Activated CD8-positive, alpha-beta memory T cell treated with anti-CD3 and anti-CD28 coated beads, Interleukin-2, amount 50 U/mL, for 24 hours (primary cell): ENCODE results near the gene PLA2G4D.

Source experiments
- DNase-seq: peaks from one replicate; pipeline ENCODE4 v3.0.0-alpha.2; 2020; ENCODE audit errors: extremely low read depth

Gene PLA2G4D

GRCh38 chr15:42094512-42094963, at the start of gene PLA2G4D:
TSS of gene PLA2G4D (minus strand) at chr15:42094562. CDS start at chr15:42094459, 103 bp downstream.
- no peak for DNase-seq

GRCh38 chr15:42143356-42143755, 49.0 kb upstream of the PLA2G4D start:
- DNase-seq: no peak

- DNase-seq: no peak
Observed at GRCh38 chr15:42141795-42142667, 47.7 kb upstream of the PLA2G4D start.

- no peak for DNase-seq
Observed at GRCh38 chr15:42141246-42141645, 46.9 kb upstream of the PLA2G4D start.

- no peak for DNase-seq
Observed at GRCh38 chr15:42140383-42141070, 46.2 kb upstream of the PLA2G4D start.

- DNase-seq: no peak
Observed at GRCh38 chr15:42139596-42139995, 45.2 kb upstream of the PLA2G4D start.

- DNase-seq: no peak
Observed at GRCh38 chr15:42138968-42139386, 44.6 kb upstream of the PLA2G4D start.

- DNase-seq: no peak
Observed at GRCh38 chr15:42138411-42138810, 44.0 kb upstream of the PLA2G4D start.

GRCh38 chr15:42137461-42138261, 43.3 kb upstream of the PLA2G4D start:
- no peak for DNase-seq

- DNase-seq: no peak
Observed at GRCh38 chr15:42136513-42136912, 42.2 kb upstream of the PLA2G4D start.

GRCh38 chr15:42135351-42135750, 41.0 kb upstream of the PLA2G4D start:
- DNase-seq: no peak

GRCh38 chr15:42134617-42135245, 40.4 kb upstream of the PLA2G4D start:
- DNase-seq: no peak

- no peak for DNase-seq
Observed at GRCh38 chr15:42133886-42134502, 39.6 kb upstream of the PLA2G4D start.

- DNase-seq: no peak
Observed at GRCh38 chr15:42133356-42133755, 39.0 kb upstream of the PLA2G4D start.

- DNase-seq: no peak
Observed at GRCh38 chr15:42131826-42132806, 37.8 kb upstream of the PLA2G4D start.

GRCh38 chr15:42131006-42131405, 36.6 kb upstream of the PLA2G4D start:
- no peak for DNase-seq

- no peak for DNase-seq
Observed at GRCh38 chr15:42130246-42130986, 36.1 kb upstream of the PLA2G4D start.

- no peak for DNase-seq
Observed at GRCh38 chr15:42129364-42129763, 35.0 kb upstream of the PLA2G4D start.

GRCh38 chr15:42128476-42128875, 34.1 kb upstream of the PLA2G4D start:
- no peak for DNase-seq
